Activated CD4-positive, alpha-beta T cell treated with anti-CD3 and anti-CD28 coated beads for 4 hours (primary cell): Measurements from ENCODE around the gene LRP1.

Experiments
- DNase-seq, 2 donors: peaks; one replicate each; pipeline ENCODE4 v3.0.0-alpha.2; 2020

Gene LRP1

GRCh38 chr12:57127726-57128518 lies at the start of gene LRP1:
TSS of gene LRP1 (plus strand) at chr12:57128483. CDS start at chr12:57128965, 482 bp downstream.
- peak; percentile 82 to 85 for DNase-seq

- DNase-seq, result peak; percentile 92 to 94
These were observed 49.5 kb upstream of the LRP1 start, which contains the start of gene NEMP1 for GRCh38 chr12:57078519-57079404. TSS of gene NEMP1 (minus strand) at chr12:57078791. CDS start at chr12:57078745, 46 bp downstream.

- DNase-seq, result no peak
These were observed 48.5 kb upstream of the LRP1 start for GRCh38 chr12:57079821-57080220.

- no peak for DNase-seq
These were observed 47.4 kb upstream of the LRP1 start for GRCh38 chr12:57080855-57081254.

- peak in 1 of 2 donors; percentile 54 for DNase-seq
These were observed 42.2 kb upstream of the LRP1 start for GRCh38 chr12:57085999-57086492.

GRCh38 chr12:57086493-57087009 lies 41.7 kb upstream of the LRP1 start:
- peak; percentile 74 to 84 for DNase-seq

- DNase-seq, result peak; percentile 97 to 98
These were observed 41.1 kb upstream of the LRP1 start for GRCh38 chr12:57087010-57087690.

- peak; percentile 84 to 91 for DNase-seq
These were observed 40.5 kb upstream of the LRP1 start for GRCh38 chr12:57087691-57088353.

- DNase-seq, result peak; percentile 90 to 96
These were observed 39.7 kb upstream of the LRP1 start, which contains the start of gene NAB2 for GRCh38 chr12:57088354-57089270. TSS of gene NAB2 (plus strand) at chr12:57089114. CDS start at chr12:57089272, 158 bp downstream.

GRCh38 chr12:57089271-57090245 lies 38.7 kb upstream of the LRP1 start:
- peak; percentile 69 to 78 for DNase-seq

- no peak for DNase-seq
These were observed 37.8 kb upstream of the LRP1 start for GRCh38 chr12:57090490-57090889.

GRCh38 chr12:57090924-57091637 lies 37.2 kb upstream of the LRP1 start:
- no peak for DNase-seq

- DNase-seq, result no peak
These were observed 36.4 kb upstream of the LRP1 start for GRCh38 chr12:57091638-57092528.

- DNase-seq, result no peak
These were observed 35.8 kb upstream of the LRP1 start for GRCh38 chr12:57092529-57092862.

GRCh38 chr12:57092876-57093414 lies 35.3 kb upstream of the LRP1 start:
- DNase-seq, result no peak

- DNase-seq, result peak; percentile 80 to 83
These were observed 34.7 kb upstream of the LRP1 start for GRCh38 chr12:57093415-57094207.
